K562 (cell line): ENCODE results near the gene NOP10. TPM values are rescaled to one million over a fixed set of nuclear protein-coding genes. Genes with fewer than 3 reads are reported as not detected.
A peak's percentile ranks its signal among the peaks of the same experiment; 100 is the strongest.

Experiments
- CBFA2T2 ChIP-seq: fragments of 450-650 bp; conservative IDR thresholded peaks from 2 replicates; pipeline ENCODE4 v1.6.1; 2017; ENCODE audit warnings: mild to moderate bottlenecking
- CEBPB ChIP-seq: fragments of 450-650 bp; IDR thresholded peaks from 2 replicates; pipeline ENCODE4 v1.6.1; 2016; ENCODE audit warnings: missing genetic modification characterization, missing compliant biosample characterization
- CREM ChIP-seq: IDR thresholded peaks from 2 replicates; pipeline ENCODE4 v1.6.1; 2014; ENCODE audit warnings: antibody characterized with exemption, low read depth
- FIP1L1 ChIP-seq: fragments of 200-400 bp; formaldehyde crosslinking; IDR thresholded peaks from 2 replicates; pipeline ENCODE4 v1.6.1; 2018; ENCODE audit warnings: mild to moderate bottlenecking, low read depth, low read length; ENCODE audit not compliant: poor library complexity, severe bottlenecking
- HOXB6 ChIP-seq: fragments of 250-450 bp; sonication (Bioruptor Pico); IDR thresholded peaks from 2 replicates; pipeline ENCODE4 v1.5.1; 2022; ENCODE audit warnings: mild to moderate bottlenecking, borderline replicate concordance
- ILF3 ChIP-seq: fragments of 450-650 bp; IDR thresholded peaks from 2 replicates; pipeline ENCODE4 v1.6.1; 2018; ENCODE audit warnings: antibody characterized with exemption, mild to moderate bottlenecking, moderate library complexity, borderline replicate concordance
- MAZ ChIP-seq, 2 experiments: fragments of 450-650 bp in 1 of 2; sonication (generic) in 1 of 2; formaldehyde crosslinking; IDR thresholded peaks in 1 of 2; conservative IDR thresholded peaks in 1 of 2; 2 replicates each; pipeline versions ENCODE4 v1.4.0 to v1.5.0; 2020; ENCODE audit warnings: mild to moderate bottlenecking in 1 of 2, missing genetic modification reagents in 1 of 2
- MTA1 ChIP-seq: fragments of 450-650 bp; IDR thresholded peaks from 2 replicates; pipeline ENCODE4 v1.6.1; 2017; ENCODE audit warnings: borderline replicate concordance
- MTF1 ChIP-seq: fragments of 250-450 bp; sonication (Bioruptor Pico); IDR thresholded peaks from 2 replicates; pipeline ENCODE4 v1.9.0; 2021; ENCODE audit warnings: moderate library complexity, mild to moderate bottlenecking, inconsistent platforms, borderline replicate concordance
- RFX1 ChIP-seq: fragments of 450-650 bp; IDR thresholded peaks from 2 replicates; pipeline ENCODE4 v1.6.1; 2016; ENCODE audit warnings: mild to moderate bottlenecking, moderate library complexity
- SIN3B ChIP-seq: fragments of 450-650 bp; IDR thresholded peaks from 2 replicates; pipeline ENCODE4 v1.6.1; 2017; ENCODE audit warnings: low read depth, mild to moderate bottlenecking, moderate library complexity
- SP2 ChIP-seq: IDR thresholded peaks from 2 replicates; pipeline ENCODE4 v1.6.1; 2011; ENCODE audit warnings: mild to moderate bottlenecking, low read depth, low read length, moderate library complexity; ENCODE audit not compliant: poor library complexity, severe bottlenecking; ENCODE audit errors: extremely low read depth
- SPI1 ChIP-seq: IDR thresholded peaks from 2 replicates; pipeline ENCODE4 v1.6.1; 2011; ENCODE audit warnings: low read depth, low read length, control low read depth, borderline replicate concordance
- SRSF9 ChIP-seq: fragments of 200-400 bp; formaldehyde crosslinking; IDR thresholded peaks from 2 replicates; pipeline ENCODE4 v1.6.1; 2017; ENCODE audit warnings: low read depth, low read length, borderline replicate concordance
- TAF7 ChIP-seq: fragments of 450-650 bp; IDR thresholded peaks from 2 replicates; pipeline ENCODE4 v1.6.1; 2016; ENCODE audit warnings: missing genetic modification characterization, missing compliant biosample characterization
- ZNF239 ChIP-seq: fragments of 250-450 bp; sonication (Bioruptor Pico); IDR thresholded peaks from 2 replicates; pipeline ENCODE4 v1.4.0; 2020; ENCODE audit warnings: mild to moderate bottlenecking
- polyA plus RNA-seq, 8 experiments: library from polyadenylated mRNA; depleted of rRNA in 4 of 8; stranded (reverse) in 5 of 8; unstranded in 3 of 8; fragments of >200 nt; fragmentation: Nextera tagmentation in 2 of 8; fragmentation: Illumina TruSeq in 1 of 8; extraction: Ambion mirVana in 2 of 8; extraction: Trizol in 1 of 8; gene quantifications; 2 replicates each; pipeline versions ENCODE4 v1.2.1 to v1.2.3, GENCODE V29; 2011 to 2014; ENCODE audit warnings: inconsistent platforms in 1 of 8, missing spikeins in 1 of 8
- total RNA-seq, 7 experiments: library from RNA; depleted of rRNA in 6 of 7; stranded (reverse); fragments of >200 nt in 6 of 7; fragmentation: Illumina TruSeq in 2 of 7; extraction: Trizol in 2 of 7; gene quantifications; 2 replicates each; pipeline versions ENCODE4 v1.2.1 to v1.2.3, GENCODE V29; 2011 to 2021; ENCODE audit warnings: low replicate concordance in 1 of 7
- TF ChIP-seq, protein P1 (sequence below): fragments of 250-450 bp; sonication (Bioruptor Pico); IDR thresholded peaks from 2 replicates; pipeline ENCODE4 v1.4.0; 2020
- TF ChIP-seq, protein P2 (sequence below): sonication (generic); formaldehyde crosslinking; IDR thresholded peaks from 2 replicates; pipeline ENCODE4 v1.8.0; 2022; ENCODE audit warnings: mild to moderate bottlenecking, missing genetic modification reagents
- TF ChIP-seq, protein P3 (sequence below): fragments of 250-450 bp; sonication (Bioruptor Pico); IDR thresholded peaks from 2 replicates; pipeline ENCODE4 v1.4.0; 2020; ENCODE audit warnings: mild to moderate bottlenecking

NOP10 gene
- total and polyA plus RNA-seq, 9 of the 15 experiments (the other 6 are each of a cell fraction or from before 2014, with no cell fraction given), result 250 to 1,663 (median 449) TPM

DNA sequence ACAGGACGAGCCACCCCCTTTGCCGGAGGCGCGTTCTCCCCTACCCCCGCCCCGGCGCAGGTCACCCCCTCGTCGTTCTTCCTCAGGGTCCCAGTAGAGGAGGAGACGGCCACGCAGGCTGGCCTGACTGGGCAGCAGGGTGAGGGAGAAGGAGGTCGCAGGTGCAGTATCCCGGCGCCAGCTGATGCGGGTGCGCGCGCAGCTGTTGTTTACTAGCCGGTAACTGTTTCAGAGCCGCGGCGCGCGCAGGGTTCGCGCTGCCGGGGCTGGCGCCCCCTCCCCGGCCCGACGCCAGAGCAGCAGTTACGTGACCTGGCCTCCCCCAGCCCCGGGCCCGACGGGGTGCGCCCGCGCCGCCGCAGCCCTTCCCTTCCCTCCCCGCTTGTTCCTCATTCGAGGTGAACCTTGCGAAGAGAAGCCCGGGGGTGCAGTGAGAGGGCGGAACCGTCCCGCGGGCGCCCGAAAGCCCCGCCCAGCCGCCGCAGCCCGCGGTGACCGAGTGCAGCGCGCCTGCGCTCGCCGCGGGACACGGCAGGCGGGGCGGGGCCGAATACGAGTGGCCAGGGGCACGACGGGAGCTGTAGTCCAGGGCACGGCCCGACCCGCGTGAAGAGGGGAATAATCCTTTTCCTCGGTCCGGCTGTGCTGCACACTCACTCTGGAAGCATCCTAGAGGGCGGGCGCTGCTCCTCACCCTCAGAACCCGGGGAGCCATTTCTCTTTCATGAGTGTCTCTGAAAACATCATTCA is 5.2 kb downstream of the NOP10 start, which contains the start of gene SLC12A6 (continued):
- TF ChIP-seq MAZ (CRISPR knock-in tag; conservative IDR thresholded peaks at IDR 0.05 in 1 of 2, IDR thresholded peaks at IDR 0.05 in 1 of 2) (peak in 1 of 2 experiments; percentile 49; a peak in 2 of 4 replicates), RFX1 (no peak), ILF3 (peak; percentile 9; the same call in 1 of the 2 replicates), SRSF9 (no peak), MTA1 (no peak), TAF7 (tag) (no peak), HOXB6 (CRISPR knock-in tag) (no peak), CREM (peak; percentile 85), SIN3B (peak; percentile 72), FIP1L1 (peak; percentile 53), SP2 (no peak), CEBPB (tag) (no peak), CBFA2T2 (no peak), ZNF239 (no peak), SPI1 (peak; percentile 63; the same call in 1 of the 2 replicates), MTF1 (no peak)
- TF ChIP-seq, protein P1, sequence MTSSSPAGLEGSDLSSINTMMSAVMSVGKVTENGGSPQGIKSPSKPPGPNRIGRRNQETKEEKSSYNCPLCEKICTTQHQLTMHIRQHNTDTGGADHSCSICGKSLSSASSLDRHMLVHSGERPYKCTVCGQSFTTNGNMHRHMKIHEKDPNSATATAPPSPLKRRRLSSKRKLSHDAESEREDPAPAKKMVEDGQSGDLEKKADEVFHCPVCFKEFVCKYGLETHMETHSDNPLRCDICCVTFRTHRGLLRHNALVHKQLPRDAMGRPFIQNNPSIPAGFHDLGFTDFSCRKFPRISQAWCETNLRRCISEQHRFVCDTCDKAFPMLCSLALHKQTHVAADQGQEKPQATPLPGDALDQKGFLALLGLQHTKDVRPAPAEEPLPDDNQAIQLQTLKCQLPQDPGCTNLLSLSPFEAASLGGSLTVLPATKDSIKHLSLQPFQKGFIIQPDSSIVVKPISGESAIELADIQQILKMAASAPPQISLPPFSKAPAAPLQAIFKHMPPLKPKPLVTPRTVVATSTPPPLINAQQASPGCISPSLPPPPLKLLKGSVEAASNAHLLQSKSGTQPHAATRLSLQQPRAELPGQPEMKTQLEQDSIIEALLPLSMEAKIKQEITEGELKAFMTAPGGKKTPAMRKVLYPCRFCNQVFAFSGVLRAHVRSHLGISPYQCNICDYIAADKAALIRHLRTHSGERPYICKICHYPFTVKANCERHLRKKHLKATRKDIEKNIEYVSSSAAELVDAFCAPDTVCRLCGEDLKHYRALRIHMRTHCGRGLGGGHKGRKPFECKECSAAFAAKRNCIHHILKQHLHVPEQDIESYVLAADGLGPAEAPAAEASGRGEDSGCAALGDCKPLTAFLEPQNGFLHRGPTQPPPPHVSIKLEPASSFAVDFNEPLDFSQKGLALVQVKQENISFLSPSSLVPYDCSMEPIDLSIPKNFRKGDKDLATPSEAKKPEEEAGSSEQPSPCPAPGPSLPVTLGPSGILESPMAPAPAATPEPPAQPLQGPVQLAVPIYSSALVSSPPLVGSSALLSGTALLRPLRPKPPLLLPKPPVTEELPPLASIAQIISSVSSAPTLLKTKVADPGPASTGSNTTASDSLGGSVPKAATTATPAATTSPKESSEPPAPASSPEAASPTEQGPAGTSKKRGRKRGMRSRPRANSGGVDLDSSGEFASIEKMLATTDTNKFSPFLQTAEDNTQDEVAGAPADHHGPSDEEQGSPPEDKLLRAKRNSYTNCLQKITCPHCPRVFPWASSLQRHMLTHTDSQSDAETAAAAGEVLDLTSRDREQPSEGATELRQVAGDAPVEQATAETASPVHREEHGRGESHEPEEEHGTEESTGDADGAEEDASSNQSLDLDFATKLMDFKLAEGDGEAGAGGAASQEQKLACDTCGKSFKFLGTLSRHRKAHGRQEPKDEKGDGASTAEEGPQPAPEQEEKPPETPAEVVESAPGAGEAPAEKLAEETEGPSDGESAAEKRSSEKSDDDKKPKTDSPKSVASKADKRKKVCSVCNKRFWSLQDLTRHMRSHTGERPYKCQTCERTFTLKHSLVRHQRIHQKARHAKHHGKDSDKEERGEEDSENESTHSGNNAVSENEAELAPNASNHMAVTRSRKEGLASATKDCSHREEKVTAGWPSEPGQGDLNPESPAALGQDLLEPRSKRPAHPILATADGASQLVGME (CRISPR knock-in tag), result no peak
- TF ChIP-seq, protein P2, sequence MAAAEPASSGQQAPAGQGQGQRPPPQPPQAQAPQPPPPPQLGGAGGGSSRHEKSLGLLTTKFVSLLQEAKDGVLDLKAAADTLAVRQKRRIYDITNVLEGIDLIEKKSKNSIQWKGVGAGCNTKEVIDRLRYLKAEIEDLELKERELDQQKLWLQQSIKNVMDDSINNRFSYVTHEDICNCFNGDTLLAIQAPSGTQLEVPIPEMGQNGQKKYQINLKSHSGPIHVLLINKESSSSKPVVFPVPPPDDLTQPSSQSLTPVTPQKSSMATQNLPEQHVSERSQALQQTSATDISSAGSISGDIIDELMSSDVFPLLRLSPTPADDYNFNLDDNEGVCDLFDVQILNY (CRISPR knock-in tag), result no peak
- TF ChIP-seq, protein P3, sequence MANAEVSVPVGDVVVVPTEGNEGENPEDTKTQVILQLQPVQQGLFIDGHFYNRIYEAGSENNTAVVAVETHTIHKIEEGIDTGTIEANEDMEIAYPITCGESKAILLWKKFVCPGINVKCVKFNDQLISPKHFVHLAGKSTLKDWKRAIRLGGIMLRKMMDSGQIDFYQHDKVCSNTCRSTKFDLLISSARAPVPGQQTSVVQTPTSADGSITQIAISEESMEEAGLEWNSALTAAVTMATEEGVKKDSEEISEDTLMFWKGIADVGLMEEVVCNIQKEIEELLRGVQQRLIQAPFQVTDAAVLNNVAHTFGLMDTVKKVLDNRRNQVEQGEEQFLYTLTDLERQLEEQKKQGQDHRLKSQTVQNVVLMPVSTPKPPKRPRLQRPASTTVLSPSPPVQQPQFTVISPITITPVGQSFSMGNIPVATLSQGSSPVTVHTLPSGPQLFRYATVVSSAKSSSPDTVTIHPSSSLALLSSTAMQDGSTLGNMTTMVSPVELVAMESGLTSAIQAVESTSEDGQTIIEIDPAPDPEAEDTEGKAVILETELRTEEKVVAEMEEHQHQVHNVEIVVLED, result peak; percentile 70; the same call in 1 of the 2 replicates
